GM13976 (cell line): ENCODE measurements around the gene DHDDS.

Experiments used
- DNase-seq: peaks from one replicate; pipeline ENCODE4 v3.0.0; 2012; ENCODE audit warnings: low spot score
- in situ Hi-C: fragments of 300-500 bp; cut with MboI; formaldehyde crosslinking; loops from one replicate; pipeline ENCODE4 v1.12.0; 2022; ENCODE audit warnings: low sequenced_read_pairs, mixed read lengths, inconsistent platforms; ENCODE audit not compliant: unreplicated experiment
- TF ChIP-seq, protein P1 (sequence below): IDR thresholded peaks from 2 replicates; pipeline ENCODE4 v1.5.1; 2012; ENCODE audit warnings: borderline replicate concordance, mild to moderate bottlenecking; ENCODE audit not compliant: insufficient read depth; ENCODE audit errors: extremely low read depth, missing control alignments, control extremely low read depth

Gene DHDDS

DNA sequence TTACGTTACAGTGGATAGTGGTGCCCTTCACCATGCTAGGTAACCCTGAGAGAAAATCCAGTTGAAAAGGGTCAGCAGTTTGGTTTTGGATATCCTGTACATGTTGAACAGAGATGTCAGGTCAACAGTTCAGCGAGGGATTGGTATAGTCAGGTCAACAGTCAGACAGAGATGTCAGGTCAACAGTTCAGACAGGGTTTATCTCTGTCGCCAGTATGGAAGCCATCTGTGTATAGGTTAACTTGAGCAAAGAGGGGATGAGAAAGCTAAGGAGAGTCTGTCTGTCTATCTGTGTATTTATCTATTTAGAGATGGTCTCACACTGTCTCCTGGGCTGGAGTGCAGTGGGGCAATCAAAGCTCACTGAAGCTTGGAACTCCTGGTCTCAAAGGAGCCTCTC, 17.7 kb downstream of the DHDDS start:
- DNase-seq: no peak
- in situ Hi-C loops: no loop called here

DNA sequence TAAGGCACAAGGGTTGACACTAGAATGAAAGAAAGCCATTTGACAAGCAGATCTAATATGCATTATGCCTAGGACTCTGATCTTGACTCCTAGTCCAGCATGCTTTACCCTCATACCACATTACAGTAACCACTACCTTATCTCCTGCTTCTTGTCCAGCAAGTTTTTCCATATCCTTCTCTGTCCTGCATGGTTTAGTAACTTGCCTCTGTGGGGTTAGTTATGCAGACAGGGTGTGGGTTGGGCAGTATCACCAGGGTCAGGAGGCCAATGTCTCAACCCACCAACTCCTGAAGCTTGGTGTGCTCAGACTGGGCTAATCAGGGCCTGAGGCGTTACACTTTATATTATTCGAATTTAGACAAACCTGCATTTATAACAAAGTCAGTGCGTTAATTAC, 18.8 kb downstream of the DHDDS start:
- TF ChIP-seq, protein P1, sequence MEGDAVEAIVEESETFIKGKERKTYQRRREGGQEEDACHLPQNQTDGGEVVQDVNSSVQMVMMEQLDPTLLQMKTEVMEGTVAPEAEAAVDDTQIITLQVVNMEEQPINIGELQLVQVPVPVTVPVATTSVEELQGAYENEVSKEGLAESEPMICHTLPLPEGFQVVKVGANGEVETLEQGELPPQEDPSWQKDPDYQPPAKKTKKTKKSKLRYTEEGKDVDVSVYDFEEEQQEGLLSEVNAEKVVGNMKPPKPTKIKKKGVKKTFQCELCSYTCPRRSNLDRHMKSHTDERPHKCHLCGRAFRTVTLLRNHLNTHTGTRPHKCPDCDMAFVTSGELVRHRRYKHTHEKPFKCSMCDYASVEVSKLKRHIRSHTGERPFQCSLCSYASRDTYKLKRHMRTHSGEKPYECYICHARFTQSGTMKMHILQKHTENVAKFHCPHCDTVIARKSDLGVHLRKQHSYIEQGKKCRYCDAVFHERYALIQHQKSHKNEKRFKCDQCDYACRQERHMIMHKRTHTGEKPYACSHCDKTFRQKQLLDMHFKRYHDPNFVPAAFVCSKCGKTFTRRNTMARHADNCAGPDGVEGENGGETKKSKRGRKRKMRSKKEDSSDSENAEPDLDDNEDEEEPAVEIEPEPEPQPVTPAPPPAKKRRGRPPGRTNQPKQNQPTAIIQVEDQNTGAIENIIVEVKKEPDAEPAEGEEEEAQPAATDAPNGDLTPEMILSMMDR: no peak
- no peak for DNase-seq
- in situ Hi-C loops: no loop called here

More for the DNA sequence above, 17.7 kb downstream of the DHDDS start:
- TF ChIP-seq, protein P1: no peak

DNA sequence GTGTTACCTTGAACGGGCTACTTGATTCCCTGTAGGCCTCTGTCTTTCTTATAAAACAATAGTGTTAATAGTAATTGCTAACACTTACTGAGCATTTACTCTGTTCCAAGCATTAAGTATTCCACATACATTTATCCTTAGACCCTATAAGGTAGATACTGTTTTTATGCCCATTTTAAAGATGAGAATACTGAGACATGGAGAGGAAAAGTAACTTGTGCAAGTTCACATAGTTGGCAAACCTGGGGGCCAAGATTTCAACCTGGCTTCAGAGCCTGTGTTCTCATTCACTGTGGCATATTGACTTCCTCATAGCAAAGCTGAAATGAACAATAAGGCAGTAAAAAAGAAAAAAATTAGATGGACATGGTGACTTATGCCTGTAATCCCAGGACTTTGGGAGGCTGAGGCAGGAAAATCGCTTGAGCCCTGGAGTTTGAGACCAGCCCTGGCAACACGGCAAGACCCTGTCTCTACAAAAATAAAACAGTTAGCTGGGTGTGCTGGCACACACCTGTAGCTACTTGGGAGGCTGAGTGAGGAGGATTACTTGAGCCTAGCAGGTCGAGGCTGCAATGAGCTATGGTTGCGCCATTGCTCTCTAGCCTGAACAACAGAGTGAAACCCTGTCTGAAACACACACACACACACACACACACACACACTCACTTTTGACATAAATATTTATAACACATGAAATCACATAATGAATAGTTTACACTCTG, 20.5 kb downstream of the DHDDS start:
- in situ Hi-C loops: no loop called here
- no peak for DNase-seq
- TF ChIP-seq, protein P1: no peak

DNA sequence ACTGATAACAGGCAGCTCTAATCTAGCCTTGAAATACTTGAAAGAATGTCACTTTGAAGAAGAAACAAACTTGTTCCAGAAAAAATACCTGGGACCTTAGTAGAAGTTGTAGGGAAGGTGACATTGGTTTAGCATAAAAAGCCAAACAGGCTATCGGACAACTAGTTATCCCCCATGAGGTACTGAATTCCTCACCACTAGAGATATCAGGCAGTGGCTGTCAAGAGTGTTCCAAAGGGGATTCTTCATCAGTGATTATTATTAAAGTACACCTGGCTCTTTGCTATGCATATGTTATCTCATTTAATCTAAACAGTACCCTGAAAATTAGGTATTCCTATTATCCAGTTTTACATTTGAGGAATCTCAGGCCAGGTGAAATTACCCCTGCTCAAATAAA, 27.0 kb downstream of the DHDDS start:
- DNase-seq: no peak
- TF ChIP-seq, protein P1: no peak
- in situ Hi-C loops: no loop called here

DNA sequence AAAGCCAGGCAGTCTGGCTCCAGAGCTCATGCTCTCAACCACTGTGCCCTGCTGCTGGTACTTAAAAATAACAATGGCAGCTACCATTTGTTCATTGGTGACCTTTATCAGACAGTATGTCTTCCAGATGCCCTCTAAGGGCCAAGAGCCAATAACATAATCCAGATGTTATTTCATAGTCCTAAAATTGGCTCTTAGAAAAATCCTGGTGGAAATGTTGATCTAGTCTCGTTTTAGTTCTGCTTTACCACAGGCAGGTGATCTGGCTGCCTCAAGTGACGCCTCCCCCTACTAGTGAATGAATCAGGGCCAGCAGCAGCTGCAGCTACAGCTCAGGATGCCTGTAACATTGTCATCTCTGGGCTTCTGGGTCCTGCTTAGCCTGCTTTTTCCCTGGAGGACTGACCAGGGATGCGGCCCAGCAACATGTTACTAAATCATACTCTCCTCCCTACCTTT, 27.5 kb downstream of the DHDDS start:
- TF ChIP-seq, protein P1: no peak
- in situ Hi-C loops: no loop called here
- DNase-seq: no peak

DNA sequence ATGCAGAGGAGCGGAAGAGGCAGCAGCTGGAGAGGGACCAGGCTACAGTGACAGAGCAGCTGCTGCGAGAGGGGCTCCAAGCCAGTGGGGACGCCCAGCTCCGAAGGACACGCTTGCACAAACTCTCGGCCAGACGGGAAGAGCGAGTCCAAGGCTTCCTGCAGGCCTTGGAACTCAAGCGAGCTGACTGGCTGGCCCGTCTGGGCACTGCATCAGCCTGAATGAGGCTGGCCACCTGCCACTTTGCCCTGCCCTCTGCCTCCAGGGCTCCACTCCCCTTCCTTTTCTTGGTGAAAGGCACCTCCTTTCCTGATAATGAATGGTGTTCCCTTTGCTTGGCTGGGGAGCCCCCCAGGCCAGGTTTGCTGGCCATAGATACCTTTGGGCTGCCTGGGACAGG, 36.8 kb downstream of the DHDDS start:
- TF ChIP-seq, protein P1: no peak
- no peak for DNase-seq
- in situ Hi-C loops: no loop called here
